ENCODE measurements around the gene DPH2. TPM values are rescaled to one million over a fixed set of nuclear protein-coding genes. Genes with fewer than 3 reads are reported as not detected.

Gene DPH2
- total RNA-seq, 2 donors from 2014 or later: 37.4 to 93.8 TPM

- peaks cover 0 to 3% of the 10 kb centered on the region in 2 donors for H3K4me1 Mint-ChIP-seq (ENCODE audit: low read depth in 2 of 2)
- H3K27ac Mint-ChIP-seq: no peak overlapping the region
- no peak for DNase-seq (ENCODE audit: low spot score)
- peaks cover 0 to 12% of the 10 kb centered on the region in 2 donors for H3K27me3 Mint-ChIP-seq
- no peak for ATAC-seq
- H3K9me3 Mint-ChIP-seq: no peaks in the 10 kb centered on the region
- H3K36me3 Mint-ChIP-seq: no peaks in the 10 kb centered on the region
- H3K4me3 Mint-ChIP-seq: no peak overlapping the region
Measured at GRCh38 chr1:44016890-44017400, 47.1 kb downstream of the DPH2 start.

- no peak for DNase-seq (ENCODE audit: low spot score)
- Mint-ChIP-seq H3K9me3 (no peaks in the 10 kb centered on the region), H3K27ac (no peak overlapping the region), H3K4me1 (ENCODE audit: low read depth in 2 of 2) (peaks cover 0 to 2% of the 10 kb centered on the region in 2 donors), H3K36me3 (no peaks in the 10 kb centered on the region), H3K27me3 (peaks cover 0 to 4% of the 10 kb centered on the region in 2 donors), H3K4me3 (no peak overlapping the region)
- ATAC-seq: no peak
Measured at GRCh38 chr1:44019466-44019948, 49.7 kb downstream of the DPH2 start.

GRCh38 chr1:44020464-44020863 is 50.7 kb downstream of the DPH2 start:
- Mint-ChIP-seq H3K4me1 (ENCODE audit: low read depth in 2 of 2) (no peaks in the 10 kb centered on the region), H3K4me3 (no peak overlapping the region), H3K27ac (no peak overlapping the region), H3K9me3 (no peaks in the 10 kb centered on the region), H3K36me3 (no peaks in the 10 kb centered on the region), H3K27me3 (no peaks in the 10 kb centered on the region)
- no peak for DNase-seq (ENCODE audit: low spot score)
- ATAC-seq: peak in 1 of 2 donors; percentile 3

- no peaks in the 10 kb centered on the region for H3K27me3 Mint-ChIP-seq
- no peak overlapping the region for H3K4me3 Mint-ChIP-seq
- H3K4me1 Mint-ChIP-seq (ENCODE audit: low read depth in 2 of 2): no peaks in the 10 kb centered on the region
- ATAC-seq (no peak), DNase-seq (ENCODE audit: low spot score) (no peak)
- no peaks in the 10 kb centered on the region for H3K9me3 Mint-ChIP-seq
- no peak overlapping the region for H3K27ac Mint-ChIP-seq
- no peaks in the 10 kb centered on the region for H3K36me3 Mint-ChIP-seq
Measured at GRCh38 chr1:44021156-44021555, 51.3 kb downstream of the DPH2 start.

DNA sequence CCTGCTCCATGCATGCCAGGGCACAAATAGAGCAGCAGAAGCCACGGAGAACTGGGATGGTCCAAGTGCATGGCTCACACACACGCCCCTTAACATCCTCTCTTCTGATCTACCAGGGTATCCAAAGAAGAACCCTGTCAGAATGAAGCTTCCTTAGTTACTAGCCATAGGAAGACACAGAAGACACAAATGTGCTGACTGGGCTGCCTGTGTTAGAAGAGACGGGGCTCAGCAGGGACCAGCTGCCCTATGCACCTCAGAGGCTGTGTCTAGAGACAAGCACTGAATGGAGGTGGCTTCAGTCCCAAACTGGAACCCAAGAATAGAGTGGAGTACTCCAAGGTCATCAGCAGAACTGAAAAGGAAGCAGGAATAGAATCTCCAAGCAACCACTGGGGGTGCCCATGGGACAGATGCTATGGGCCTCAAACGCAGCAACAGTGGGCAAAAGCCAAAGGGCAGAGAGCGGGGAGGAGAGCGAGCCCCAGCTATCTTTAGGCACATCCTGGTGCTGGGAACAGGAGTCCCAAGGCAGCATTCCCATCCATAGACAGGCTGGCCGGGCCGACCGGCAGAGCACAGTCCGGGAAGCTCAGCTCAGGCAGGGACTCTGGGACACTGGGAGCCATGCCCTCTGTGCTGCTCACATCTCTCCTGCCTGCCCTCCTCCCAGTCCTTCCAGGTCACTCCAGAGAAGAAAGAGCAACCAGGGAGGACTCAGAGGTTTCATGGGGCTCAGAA is 51.9 kb downstream of the DPH2 start:
- Mint-ChIP-seq H3K27me3 (no peaks in the 10 kb centered on the region), H3K4me1 (ENCODE audit: low read depth in 2 of 2) (no peaks in the 10 kb centered on the region), H3K36me3 (no peaks in the 10 kb centered on the region), H3K9me3 (no peaks in the 10 kb centered on the region), H3K4me3 (no peak overlapping the region), H3K27ac (no peak overlapping the region)
- ATAC-seq (no peak), DNase-seq (ENCODE audit: low spot score) (no peak)

Other genes with a start within 250 kb of the DPH2 start
- 1 to 10 TPM in 1 of 2 donors, not detected in 1; 1.2 TPM for gene ARTN, start 36.2 kb upstream of the DPH2 start, total RNA-seq
- gene IPO13, start 23.1 kb upstream of the DPH2 start, total RNA-seq: 10 to 100 TPM; 28.4 to 43.1 TPM
- 100 to 1,000 TPM; 161 to 203 TPM for gene ATP6V0B, start 5.0 kb downstream of the DPH2 start, total RNA-seq
- gene B4GALT2, start 9.2 kb downstream of the DPH2 start, total RNA-seq: 10 to 100 TPM; 12.8 to 48.6 TPM
- 1 to 10 TPM; 1.8 to 2.9 TPM for gene CCDC24, start 21.6 kb downstream of the DPH2 start, total RNA-seq
- 1 to 10 TPM; 3.5 to 4.5 TPM for gene SLC6A9, start 61.5 kb downstream of the DPH2 start, total RNA-seq
- gene KLF17, start 148.8 kb downstream of the DPH2 start, total RNA-seq: not detected
- gene KLF18, start 171.6 kb downstream of the DPH2 start, total RNA-seq: not detected
- gene DMAP1, start 243.5 kb downstream of the DPH2 start, total RNA-seq: 10 to 100 TPM; 36.9 to 52.2 TPM

All from natural killer cell treated with Interleukin-12 subunit alpha and Interleukin-12 subunit beta and Interleukin-15 and Interleukin-18, amount 100 ng/mL, for 72 hours (primary cell).